Breast epithelium (tissue), 4 donors: ENCODE results near the gene HOTAIR. TPM values are rescaled to one million over a fixed set of nuclear protein-coding genes. Genes with fewer than 3 reads are reported as not detected.

Experiments
- DNase-seq, 2 donors: peaks; one replicate each; pipeline ENCODE4 v3.0.0-alpha.2; 2019; ENCODE audit warnings: low spot score in 2 of 2
- H3K27ac ChIP-seq, 2 donors: fragments of 200-600 bp; sonication (generic) in 1 of 2; one replicate each; pipeline ENCODE4 v1.5.1; 2016 to 2019; ENCODE audit warnings: mild to moderate bottlenecking in 1 of 2
- H3K27me3 ChIP-seq, 2 donors: fragments of 200-600 bp; sonication (generic) in 1 of 2; one replicate each; pipeline versions ENCODE4 v1.5.1 to v1.6.0; 2017 to 2019; ENCODE audit warnings: control low read depth in 1 of 2, mild to moderate bottlenecking in 1 of 2
- H3K36me3 ChIP-seq: fragments of 200-600 bp; one replicate; pipeline ENCODE4 v1.5.1; 2019
- H3K4me1 ChIP-seq, 2 donors: fragments of 200-600 bp; sonication (generic); one replicate each; pipeline ENCODE4 v1.5.1; 2016 to 2019; ENCODE audit warnings: control low read depth in 1 of 2
- H3K4me3 ChIP-seq, 3 donors: fragments of 200-600 bp; sonication (generic); 1 replicate in 2 of 3; 2 replicates in 1 of 3; pipeline ENCODE4 v1.5.1; 2016 to 2019; ENCODE audit warnings: mild to moderate bottlenecking in 3 of 3, moderate library complexity in 2 of 3
- H3K9me3 ChIP-seq, 2 donors: fragments of 200-600 bp; sonication (generic) in 1 of 2; one replicate each; pipeline ENCODE4 v1.5.1; 2016 to 2019; ENCODE audit warnings: control low read depth in 1 of 2
- CTCF ChIP-seq, 3 donors: fragments of 450-650 bp; IDR thresholded peaks; one replicate each; pipeline ENCODE4 v1.5.1; 2016 to 2017; ENCODE audit warnings: antibody characterized with exemption in 3 of 3, mild to moderate bottlenecking in 3 of 3, moderate library complexity in 3 of 3
- POLR2A ChIP-seq: fragments of 450-650 bp; IDR thresholded peaks from one replicate; pipeline ENCODE4 v1.6.1; 2016; ENCODE audit warnings: antibody characterized with exemption, mild to moderate bottlenecking, moderate library complexity
- POLR2AphosphoS5 ChIP-seq, 3 donors: sonication (generic); formaldehyde crosslinking; IDR thresholded peaks; one replicate each; pipeline ENCODE4 v1.6.1; 2017; ENCODE audit warnings: antibody characterized with exemption in 3 of 3
- intact Hi-C: fragments of 100-400 bp; cut with DNase I; formaldehyde crosslinking; loops from one replicate; pipeline ENCODE4 v1.15.1; 2023; ENCODE audit warnings: low total_unique reads
- total RNA-seq, 3 donors: library from RNA; depleted of rRNA; stranded (reverse); fragments of >200 nt; gene quantifications; one replicate each; pipeline ENCODE4 v1.1.0, GENCODE V29; 2016

Gene HOTAIR
- 1 to 10 TPM in 1 of 3 donors, under 1 TPM in 1, not detected in 1; 0.73 to 1.3 TPM for total RNA-seq

GRCh38 chr12:53974084-53975063 is at the start of gene HOTAIR:
TSS of gene HOTAIR (minus strand) at chr12:53974954.
- no peaks in the 10 kb centered on the region for H3K9me3 ChIP-seq
- DNase-seq: no peak
- peak within 1 kb of the TSS; percentile 42 to 65 (median 46) for H3K4me3 ChIP-seq
- TF ChIP-seq CTCF (IDR thresholded peaks at IDR 0.05): no peak
- no peak for TF ChIP-seq POLR2A
- TF ChIP-seq POLR2AphosphoS5 (IDR thresholded peaks at IDR 0.05): no peak
- H3K27me3 ChIP-seq: peaks cover 11 to 97% of the 10 kb centered on the region in 2 donors
- H3K36me3 ChIP-seq: no peaks in the 10 kb centered on the region
- intact Hi-C loops: no loop called here
- peaks cover 0 to 8% of the 10 kb centered on the region in 2 donors for H3K4me1 ChIP-seq
- peak within 1 kb of the TSS in 1 of 2 donors; percentile 25 for H3K27ac ChIP-seq

GRCh38 chr12:54024127-54024526 is 49.4 kb upstream of the HOTAIR start:
- DNase-seq: peak in 1 of 2 donors; percentile 47
- TF ChIP-seq POLR2A (no peak), POLR2AphosphoS5 (IDR thresholded peaks at IDR 0.05) (no peak), CTCF (IDR thresholded peaks at IDR 0.05) (no peak)
- peaks cover 0 to 20% of the 10 kb centered on the region in 2 donors for H3K4me1 ChIP-seq
- peak overlapping the region; percentile 99 for H3K27ac ChIP-seq
- peak overlapping the region; percentile 30 to 60 (median 30) for H3K4me3 ChIP-seq
- H3K9me3 ChIP-seq: no peaks in the 10 kb centered on the region
- no peaks in the 10 kb centered on the region for H3K27me3 ChIP-seq
- intact Hi-C loops: no loop called here
- H3K36me3 ChIP-seq: no peaks in the 10 kb centered on the region

GRCh38 chr12:54022960-54023884 is 48.5 kb upstream of the HOTAIR start:
- H3K27ac ChIP-seq: peak overlapping the region; percentile 99
- no peaks in the 10 kb centered on the region for H3K36me3 ChIP-seq
- H3K9me3 ChIP-seq: no peaks in the 10 kb centered on the region
- no peak for TF ChIP-seq POLR2A
- no peak for TF ChIP-seq CTCF (IDR thresholded peaks at IDR 0.05)
- TF ChIP-seq POLR2AphosphoS5 (IDR thresholded peaks at IDR 0.05): no peak
- H3K4me1 ChIP-seq: peaks cover 0 to 16% of the 10 kb centered on the region in 2 donors
- peak overlapping the region; percentile 30 to 60 (median 30) for H3K4me3 ChIP-seq
- intact Hi-C loops: no loop called here
- no peaks in the 10 kb centered on the region for H3K27me3 ChIP-seq
- no peak for DNase-seq

GRCh38 chr12:54021432-54022013 is 46.8 kb upstream of the HOTAIR start:
- peak in 1 of 2 donors; percentile 59 for DNase-seq
- no peaks in the 10 kb centered on the region for H3K9me3 ChIP-seq
- H3K36me3 ChIP-seq: no peaks in the 10 kb centered on the region
- peaks cover 0 to 16% of the 10 kb centered on the region in 2 donors for H3K4me1 ChIP-seq
- peak overlapping the region; percentile 65 to 80 (median 71) for H3K4me3 ChIP-seq
- H3K27ac ChIP-seq: peak overlapping the region; percentile 99
- intact Hi-C loops: no loop called here
- TF ChIP-seq POLR2AphosphoS5 (IDR thresholded peaks at IDR 0.05) (no peak), CTCF (IDR thresholded peaks at IDR 0.05) (peak in 2 of 3 donors; percentile 9 to 16), POLR2A (no peak)
- H3K27me3 ChIP-seq: no peaks in the 10 kb centered on the region
